ENCODE data around the gene SP2. TPM values are rescaled to one million over a fixed set of nuclear protein-coding genes. Genes with fewer than 3 reads are reported as not detected.

SP2 gene
- total RNA-seq, 1 experiment from 2014 or later, result 22.2 TPM

DNA sequence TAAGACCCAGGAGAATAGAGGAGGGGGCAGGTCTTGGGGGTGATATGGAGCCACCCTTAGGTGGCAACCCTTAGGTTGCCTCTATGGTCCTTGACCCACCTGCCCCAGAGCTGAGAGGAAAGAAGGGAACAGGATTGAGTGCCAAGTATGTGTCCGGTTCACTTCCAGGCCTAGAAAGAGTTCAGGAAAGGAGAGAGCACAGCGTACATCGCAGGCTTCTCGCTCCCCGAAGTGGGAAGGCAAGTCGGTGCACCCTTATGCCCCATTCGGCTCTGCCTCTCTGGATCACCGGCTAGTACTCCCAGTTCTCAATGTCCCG is 45.7 kb upstream of the SP2 start:
- Histone ChIP-seq H3K4me2 (ENCODE audit: low read length) (peak overlapping the region; percentile 86), H3K4me1 (ENCODE audit: control insufficient read depth in 1 of 2, insufficient read depth in 2 of 2, low read length in 2 of 2) (peaks cover 13 to 30% of the 10 kb centered on the region in 2 experiments), H3K27ac (ENCODE audit: low read depth, low read length) (peak overlapping the region; percentile 63), H3K27me3 (ENCODE audit: insufficient read depth, low read length) (peaks cover 13% of the 10 kb centered on the region; the same call in 1 of the 2 replicates), H3K4me3 (replicated peaks in 1 of 2; ENCODE audit: low read depth in 1 of 2, low read length in 2 of 2) (peak overlapping the region; percentile 78 to 89), H3K9me3 (ENCODE audit: control insufficient read depth in 1 of 2, insufficient read depth in 1 of 2, low read depth in 1 of 2, low read length in 2 of 2) (no peaks in the 10 kb centered on the region), H3K79me2 (ENCODE audit: insufficient read depth, low read length) (peaks cover 23% of the 10 kb centered on the region; the same call in 1 of the 2 replicates), H3K9me2 (ENCODE audit: insufficient read depth) (no peaks in the 10 kb centered on the region), H2AFZ (ENCODE audit: low read depth, low read length, poor library complexity, severe bottlenecking) (peak overlapping the region; percentile 62), H4K20me1 (ENCODE audit: insufficient read depth) (no peaks in the 10 kb centered on the region), H3K36me3 (ENCODE audit: control insufficient read depth in 1 of 2, insufficient read depth in 2 of 2, low read length in 2 of 2) (no peaks in the 10 kb centered on the region; a peak in 1 of 4 replicates), H3K9ac (ENCODE audit: low read length) (peak overlapping the region; percentile 81)
- intact Hi-C loops (cut with micrococcal nuclease), result no loop called here
- POLR2A ChIA-PET, result interaction anchor here (0.8 to 3.2 kb wide), 7 partner anchors 7 to 45 kb away, joined by 3 to 15 read pairs (median 4); partner anchors contain the start of genes SCRN2 and SP2
- ATAC-seq, result no peak
- no peak for TF ChIP-seq ELF1 (IDR thresholded peaks at IDR 0.05; ENCODE audit: borderline replicate concordance, low read depth)
- TF ChIP-seq, protein P1, sequence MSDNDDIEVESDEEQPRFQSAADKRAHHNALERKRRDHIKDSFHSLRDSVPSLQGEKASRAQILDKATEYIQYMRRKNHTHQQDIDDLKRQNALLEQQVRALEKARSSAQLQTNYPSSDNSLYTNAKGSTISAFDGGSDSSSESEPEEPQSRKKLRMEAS (IDR thresholded peaks at IDR 0.05), result no peak
- TF ChIP-seq SP1 (IDR thresholded peaks at IDR 0.05; ENCODE audit: low read depth), result no peak
- TF ChIP-seq SIN3A (IDR thresholded peaks at IDR 0.05; ENCODE audit: low read depth), result no peak
- no peak for TF ChIP-seq ZFX (IDR thresholded peaks at IDR 0.05)
- TF ChIP-seq RAD21 (IDR thresholded peaks at IDR 0.05; ENCODE audit: low read depth), result no peak
- TF ChIP-seq, protein P2, sequence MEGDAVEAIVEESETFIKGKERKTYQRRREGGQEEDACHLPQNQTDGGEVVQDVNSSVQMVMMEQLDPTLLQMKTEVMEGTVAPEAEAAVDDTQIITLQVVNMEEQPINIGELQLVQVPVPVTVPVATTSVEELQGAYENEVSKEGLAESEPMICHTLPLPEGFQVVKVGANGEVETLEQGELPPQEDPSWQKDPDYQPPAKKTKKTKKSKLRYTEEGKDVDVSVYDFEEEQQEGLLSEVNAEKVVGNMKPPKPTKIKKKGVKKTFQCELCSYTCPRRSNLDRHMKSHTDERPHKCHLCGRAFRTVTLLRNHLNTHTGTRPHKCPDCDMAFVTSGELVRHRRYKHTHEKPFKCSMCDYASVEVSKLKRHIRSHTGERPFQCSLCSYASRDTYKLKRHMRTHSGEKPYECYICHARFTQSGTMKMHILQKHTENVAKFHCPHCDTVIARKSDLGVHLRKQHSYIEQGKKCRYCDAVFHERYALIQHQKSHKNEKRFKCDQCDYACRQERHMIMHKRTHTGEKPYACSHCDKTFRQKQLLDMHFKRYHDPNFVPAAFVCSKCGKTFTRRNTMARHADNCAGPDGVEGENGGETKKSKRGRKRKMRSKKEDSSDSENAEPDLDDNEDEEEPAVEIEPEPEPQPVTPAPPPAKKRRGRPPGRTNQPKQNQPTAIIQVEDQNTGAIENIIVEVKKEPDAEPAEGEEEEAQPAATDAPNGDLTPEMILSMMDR (IDR thresholded peaks at IDR 0.05 in 2 of 3, conservative IDR thresholded peaks at IDR 0.05 in 1 of 3; ENCODE audit: borderline replicate concordance in 1 of 3, insufficient read depth in 1 of 3, low read depth in 2 of 3, low read length in 2 of 3), result no peak
- TF ChIP-seq ZNF274 (IDR thresholded peaks at IDR 0.05; ENCODE audit: low read depth, low read length), result no peak
- TF ChIP-seq TCF7L2 (IDR thresholded peaks at IDR 0.05; ENCODE audit: borderline replicate concordance, extremely low read depth, insufficient read depth, insufficient read length), result no peak
- TF ChIP-seq CEBPB (IDR thresholded peaks at IDR 0.05; ENCODE audit: low read depth), result no peak
- TF ChIP-seq, protein P3, sequence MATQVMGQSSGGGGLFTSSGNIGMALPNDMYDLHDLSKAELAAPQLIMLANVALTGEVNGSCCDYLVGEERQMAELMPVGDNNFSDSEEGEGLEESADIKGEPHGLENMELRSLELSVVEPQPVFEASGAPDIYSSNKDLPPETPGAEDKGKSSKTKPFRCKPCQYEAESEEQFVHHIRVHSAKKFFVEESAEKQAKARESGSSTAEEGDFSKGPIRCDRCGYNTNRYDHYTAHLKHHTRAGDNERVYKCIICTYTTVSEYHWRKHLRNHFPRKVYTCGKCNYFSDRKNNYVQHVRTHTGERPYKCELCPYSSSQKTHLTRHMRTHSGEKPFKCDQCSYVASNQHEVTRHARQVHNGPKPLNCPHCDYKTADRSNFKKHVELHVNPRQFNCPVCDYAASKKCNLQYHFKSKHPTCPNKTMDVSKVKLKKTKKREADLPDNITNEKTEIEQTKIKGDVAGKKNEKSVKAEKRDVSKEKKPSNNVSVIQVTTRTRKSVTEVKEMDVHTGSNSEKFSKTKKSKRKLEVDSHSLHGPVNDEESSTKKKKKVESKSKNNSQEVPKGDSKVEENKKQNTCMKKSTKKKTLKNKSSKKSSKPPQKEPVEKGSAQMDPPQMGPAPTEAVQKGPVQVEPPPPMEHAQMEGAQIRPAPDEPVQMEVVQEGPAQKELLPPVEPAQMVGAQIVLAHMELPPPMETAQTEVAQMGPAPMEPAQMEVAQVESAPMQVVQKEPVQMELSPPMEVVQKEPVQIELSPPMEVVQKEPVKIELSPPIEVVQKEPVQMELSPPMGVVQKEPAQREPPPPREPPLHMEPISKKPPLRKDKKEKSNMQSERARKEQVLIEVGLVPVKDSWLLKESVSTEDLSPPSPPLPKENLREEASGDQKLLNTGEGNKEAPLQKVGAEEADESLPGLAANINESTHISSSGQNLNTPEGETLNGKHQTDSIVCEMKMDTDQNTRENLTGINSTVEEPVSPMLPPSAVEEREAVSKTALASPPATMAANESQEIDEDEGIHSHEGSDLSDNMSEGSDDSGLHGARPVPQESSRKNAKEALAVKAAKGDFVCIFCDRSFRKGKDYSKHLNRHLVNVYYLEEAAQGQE (IDR thresholded peaks at IDR 0.05; ENCODE audit: low read depth), result no peak
- no peak for TF ChIP-seq JUND (IDR thresholded peaks at IDR 0.05)
- no peak for TF ChIP-seq POLR2AphosphoS5 (IDR thresholded peaks at IDR 0.05; ENCODE audit: low read depth, low read length)
- no peak for TF ChIP-seq POLR2A (IDR thresholded peaks at IDR 0.05; ENCODE audit: borderline replicate concordance, extremely low read depth, insufficient read depth, insufficient read length)
- no peak for TF ChIP-seq FOSL1 (IDR thresholded peaks at IDR 0.05; ENCODE audit: low read depth)
- TF ChIP-seq SRF (IDR thresholded peaks at IDR 0.05; ENCODE audit: low read depth), result no peak
- no peak for TF ChIP-seq YY1 (IDR thresholded peaks at IDR 0.05; ENCODE audit: extremely low read depth, insufficient replicate concordance, low read depth, low read length)
- TF ChIP-seq EZH2 (IDR thresholded peaks at IDR 0.05), result no peak
- TF ChIP-seq, protein P4, sequence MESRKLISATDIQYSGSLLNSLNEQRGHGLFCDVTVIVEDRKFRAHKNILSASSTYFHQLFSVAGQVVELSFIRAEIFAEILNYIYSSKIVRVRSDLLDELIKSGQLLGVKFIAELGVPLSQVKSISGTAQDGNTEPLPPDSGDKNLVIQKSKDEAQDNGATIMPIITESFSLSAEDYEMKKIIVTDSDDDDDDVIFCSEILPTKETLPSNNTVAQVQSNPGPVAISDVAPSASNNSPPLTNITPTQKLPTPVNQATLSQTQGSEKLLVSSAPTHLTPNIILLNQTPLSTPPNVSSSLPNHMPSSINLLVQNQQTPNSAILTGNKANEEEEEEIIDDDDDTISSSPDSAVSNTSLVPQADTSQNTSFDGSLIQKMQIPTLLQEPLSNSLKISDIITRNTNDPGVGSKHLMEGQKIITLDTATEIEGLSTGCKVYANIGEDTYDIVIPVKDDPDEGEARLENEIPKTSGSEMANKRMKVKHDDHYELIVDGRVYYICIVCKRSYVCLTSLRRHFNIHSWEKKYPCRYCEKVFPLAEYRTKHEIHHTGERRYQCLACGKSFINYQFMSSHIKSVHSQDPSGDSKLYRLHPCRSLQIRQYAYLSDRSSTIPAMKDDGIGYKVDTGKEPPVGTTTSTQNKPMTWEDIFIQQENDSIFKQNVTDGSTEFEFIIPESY (IDR thresholded peaks at IDR 0.05; ENCODE audit: extremely low read depth, insufficient replicate concordance, low read length), result no peak
- TF ChIP-seq EZH2phosphoT487 (IDR thresholded peaks at IDR 0.05; ENCODE audit: borderline replicate concordance), result no peak
- RAD21 ChIA-PET (ENCODE audit: low non-redundant PET in 1 of 2, low total read pairs in 2 of 2, uncharacterized antibody in 2 of 2, unreplicated experiment in 2 of 2), result interaction anchor here (1.0 to 1.3 kb wide), 3 partner anchors 9 to 39 kb away, joined by 4 to 5 read pairs (median 5); partner anchors contain the start of gene SCRN2 (in 1 of the 2)
- CTCF ChIA-PET, result interaction anchor here (0.7 to 12.6 kb wide), 10 partner anchors 8 to 168 kb away, joined by 3 to 393 read pairs (median 6); partner anchors contain the start of genes LRRC46, MRPL10, SCRN2 and SP2
- BruUV-seq (replicated peaks), result TSS peak; percentile 50
- no peak for DNase-seq (ENCODE audit: low read depth, low spot score)
